K562 (cell line): ENCODE measurements around the gene PROK2. TPM values are rescaled to one million over a fixed set of nuclear protein-coding genes. Genes with fewer than 3 reads are reported as not detected.

ENCODE experiments used
- ATAC-seq: fragments of 200-7000 bp; cut with Tn5 transposase; 3 replicates; pipeline ENCODE4 v1.9.1; 2020; ENCODE audit warnings: moderate library complexity
- BruUV-seq: library from RNA; stranded (reverse); fragments of 400-500 nt; replicated peaks from 2 replicates; lab custom pipeline; 2021; lab: Mats Ljungman, UMichigan
- CTCF ChIA-PET: fragments of 300-600 bp; formaldehyde crosslinking; extraction: SDS; loops from one replicate; lab custom pipeline; 2021; ENCODE audit warnings: low intra/inter-chr PET ratio; lab: Yijun Ruan, JAX
- POLR2A ChIA-PET: fragments of 300-600, 350-650 bp; sonication (Branson Sonifier 250); formaldehyde crosslinking; extraction: SDS; loops from one replicate; lab custom pipeline; 2021; ENCODE audit warnings: antibody characterized with exemption, inconsistent platforms; lab: Yijun Ruan, JAX
- DNase-seq, 4 experiments: peaks; one replicate each; pipeline versions ENCODE4 v3.0.0 to v3.0.0-alpha.2; 2011 to 2018; ENCODE audit warnings: low spot score in 3 of 4, mixed read lengths in 3 of 4; ENCODE audit errors: extremely low read depth in 1 of 4
- FAIRE-seq: peaks from 2 replicates; lab custom pipeline; 2011; peaks lifted over from hg19 to GRCh38; lab: Jason Lieb, UNC
- H2AFZ ChIP-seq: 2 replicates; pipeline ENCODE4 v1.6.0; 2011; ENCODE audit warnings: low read depth, low read length, control low read depth, inconsistent platforms
- H3K27ac ChIP-seq: fragments of 200-600 bp; 3 replicates; pipeline ENCODE4 v1.8.0; 2011; ENCODE audit warnings: low read depth, mild to moderate bottlenecking, control low read depth, inconsistent platforms, low read length, moderate library complexity, mixed read lengths; ENCODE audit errors: extremely low read depth
- H3K27me3 ChIP-seq, 2 experiments: fragments of 300-600 bp in 1 of 2; 2 replicates in 1 of 2; 3 replicates in 1 of 2; pipeline versions ENCODE4 v1.6.0 to v1.8.0; 2011; ENCODE audit warnings: inconsistent platforms in 2 of 2, low read length in 2 of 2, mild to moderate bottlenecking in 1 of 2, mixed read lengths in 1 of 2, moderate library complexity in 1 of 2; ENCODE audit not compliant: control insufficient read depth in 2 of 2, insufficient read depth in 2 of 2
- H3K36me3 ChIP-seq: fragments of 300-600 bp; 3 replicates; pipeline ENCODE4 v1.8.0; 2011; ENCODE audit warnings: mild to moderate bottlenecking, low read length, inconsistent platforms; ENCODE audit not compliant: control insufficient read depth, insufficient read depth
- H3K4me1 ChIP-seq, 2 experiments: fragments of 200-600 bp in 1 of 2; replicated peaks in 1 of 2; 2 replicates in 1 of 2; 3 replicates in 1 of 2; pipeline versions ENCODE4 v1.5.1 to v1.8.0; 2011; ENCODE audit warnings: inconsistent platforms in 2 of 2, low read length in 2 of 2, mild to moderate bottlenecking in 1 of 2, mixed read lengths in 1 of 2, moderate library complexity in 1 of 2; ENCODE audit not compliant: control insufficient read depth in 2 of 2, insufficient read depth in 2 of 2
- H3K4me2 ChIP-seq: 2 replicates; pipeline ENCODE4 v1.6.1; 2011; ENCODE audit warnings: low read length, control low read depth, inconsistent platforms, mixed read lengths; ENCODE audit not compliant: insufficient read depth
- H3K4me3 ChIP-seq: fragments of 200-600 bp; sonication (generic), shearing (Covaris generic); 2 replicates; pipeline ENCODE4 v1.5.1; 2016; ENCODE audit warnings: control low read depth, inconsistent platforms
- H3K79me2 ChIP-seq: fragments of 200-600 bp; 3 replicates; pipeline ENCODE4 v1.8.0; 2011; ENCODE audit warnings: low read length, inconsistent platforms; ENCODE audit not compliant: control insufficient read depth, insufficient read depth
- H3K9ac ChIP-seq, 2 experiments: 2 replicates each; pipeline versions ENCODE4 v1.6.0 to v1.6.1; 2011; ENCODE audit warnings: low read depth in 2 of 2, low read length in 2 of 2, control low read depth in 1 of 2, inconsistent platforms in 1 of 2, mild to moderate bottlenecking in 1 of 2, mixed read lengths in 1 of 2; ENCODE audit not compliant: insufficient read depth in 1 of 2
- H3K9me1 ChIP-seq: one replicate; pipeline ENCODE4 v1.6.0; 2011; ENCODE audit warnings: inconsistent platforms, mild to moderate bottlenecking, low read length, moderate library complexity; ENCODE audit not compliant: control insufficient read depth, insufficient read depth
- H3K9me3 ChIP-seq: replicated peaks from 2 replicates; pipeline ENCODE4 v1.5.1; 2011; ENCODE audit warnings: low read depth, low read length, inconsistent platforms; ENCODE audit not compliant: control insufficient read depth, insufficient read depth
- H4K20me1 ChIP-seq: replicated peaks from 2 replicates; pipeline ENCODE4 v1.6.1; 2011; ENCODE audit warnings: low read length, inconsistent platforms, mixed read lengths; ENCODE audit not compliant: control insufficient read depth, insufficient read depth
- BCOR ChIP-seq: fragments of 450-650 bp; IDR thresholded peaks from 2 replicates; pipeline ENCODE4 v1.6.1; 2016
- CSDE1 ChIP-seq, 2 experiments: fragments of 450-650 bp; IDR thresholded peaks; 2 replicates each; pipeline ENCODE4 v1.6.1; 2016; ENCODE audit warnings: mild to moderate bottlenecking in 1 of 2
- CTBP1 ChIP-seq: fragments of 450-650 bp; IDR thresholded peaks from 2 replicates; pipeline ENCODE4 v1.6.1; 2016; ENCODE audit warnings: borderline replicate concordance
- HDAC2 ChIP-seq: fragments of 450-650 bp; IDR thresholded peaks from 2 replicates; pipeline ENCODE4 v1.6.1; 2016; ENCODE audit warnings: mild to moderate bottlenecking
- KDM1A ChIP-seq, 2 experiments: fragments of 450-650 bp; IDR thresholded peaks; 2 replicates each; pipeline ENCODE4 v1.6.1; 2016; ENCODE audit warnings: mild to moderate bottlenecking in 2 of 2
- LEF1 ChIP-seq: fragments of 450-650 bp; IDR thresholded peaks from 2 replicates; pipeline ENCODE4 v1.6.1; 2016; ENCODE audit warnings: mild to moderate bottlenecking
- MAFG ChIP-seq: fragments of 450-650 bp; conservative IDR thresholded peaks from 2 replicates; pipeline ENCODE4 v1.6.1; 2016; ENCODE audit warnings: missing genetic modification characterization, missing compliant biosample characterization
- MYNN ChIP-seq, 2 experiments: sonication (generic); formaldehyde crosslinking in 1 of 2; IDR thresholded peaks; 2 replicates each; pipeline versions ENCODE4 v1.5.0 to v1.6.1; 2016 to 2020; ENCODE audit warnings: antibody characterized with exemption in 1 of 2, missing genetic modification reagents in 1 of 2
- OTX1 ChIP-seq: fragments of 450-650 bp; formaldehyde crosslinking; IDR thresholded peaks from 2 replicates; pipeline ENCODE4 v1.4.0; 2022; ENCODE audit warnings: mild to moderate bottlenecking
- POLR2H ChIP-seq: IDR thresholded peaks from 2 replicates; pipeline ENCODE4 v1.6.1; 2016; ENCODE audit warnings: missing genetic modification characterization, low read depth, mild to moderate bottlenecking, control low read depth, missing compliant biosample characterization, moderate library complexity
- RBM25 ChIP-seq: fragments of 200-400 bp; formaldehyde crosslinking; IDR thresholded peaks from 2 replicates; pipeline ENCODE4 v1.6.1; 2018; ENCODE audit warnings: low read length, low read depth, moderate library complexity; ENCODE audit not compliant: severe bottlenecking
- RFX1 ChIP-seq: fragments of 450-650 bp; IDR thresholded peaks from 2 replicates; pipeline ENCODE4 v1.6.1; 2016; ENCODE audit warnings: mild to moderate bottlenecking, moderate library complexity
- SAP30 ChIP-seq: fragments of 200-600 bp; sonication (generic); IDR thresholded peaks from 2 replicates; pipeline ENCODE4 v1.6.1; 2012; ENCODE audit warnings: borderline replicate concordance, low read depth, mild to moderate bottlenecking, moderate library complexity, low read length, control low read depth, inconsistent platforms; ENCODE audit not compliant: insufficient read depth, poor library complexity, severe bottlenecking
- SMARCE1 ChIP-seq: fragments of 450-650 bp; IDR thresholded peaks from 2 replicates; pipeline ENCODE4 v1.7.1; 2016; ENCODE audit warnings: mild to moderate bottlenecking
- THRAP3 ChIP-seq: fragments of 450-650 bp; IDR thresholded peaks from 2 replicates; pipeline ENCODE4 v1.6.1; 2016; ENCODE audit warnings: mild to moderate bottlenecking, inconsistent platforms, borderline replicate concordance
- ZC3H4 ChIP-seq: sonication (generic); formaldehyde crosslinking; IDR thresholded peaks from 2 replicates; pipeline ENCODE4 v1.9.0; 2021; ENCODE audit warnings: missing genetic modification reagents, borderline replicate concordance
- ZFP36 ChIP-seq: fragments of 150-350 bp; IDR thresholded peaks from 2 replicates; pipeline ENCODE4 v1.6.1; 2018; ENCODE audit warnings: low read length, low read depth; ENCODE audit not compliant: partially characterized antibody
- ZNF184 ChIP-seq: sonication (generic); formaldehyde crosslinking; IDR thresholded peaks from 2 replicates; pipeline ENCODE4 v1.5.0; 2020; ENCODE audit warnings: missing genetic modification reagents
- ZNF217 ChIP-seq: sonication (generic); formaldehyde crosslinking; IDR thresholded peaks from 2 replicates; pipeline ENCODE4 v1.8.0; 2022; ENCODE audit warnings: mild to moderate bottlenecking, missing genetic modification reagents
- ZNF57 ChIP-seq: fragments of 450-650 bp; formaldehyde crosslinking; IDR thresholded peaks from 2 replicates; pipeline ENCODE4 v1.4.0; 2020; ENCODE audit warnings: mild to moderate bottlenecking, moderate library complexity
- WGBS: fragments of 100-300 bp; shearing (Covaris generic); methylation state at CpG from one replicate; pipeline ENCODE4 v1.1.6; 2016; ENCODE audit warnings: low coverage, mixed read lengths; ENCODE audit not compliant: insufficient coverage; ENCODE audit errors: missing lambda C conversion rate; 5-methylcytosine and 5-hydroxymethylcytosine counted together
- in situ Hi-C: fragments of 300-500 bp; cut with MboI; formaldehyde crosslinking; loops from 4 replicates; pipeline ENCODE4 v1.15.0; 2018; ENCODE audit warnings: inconsistent platforms, mixed read lengths
- intact Hi-C: fragments of 100-400 bp; cut with micrococcal nuclease; formaldehyde crosslinking; loops from 2 replicates; pipeline ENCODE4 v1.14.2; 2022
- polyA plus RNA-seq, 8 experiments: library from polyadenylated mRNA; depleted of rRNA in 4 of 8; stranded (reverse) in 5 of 8; unstranded in 3 of 8; fragments of >200 nt; fragmentation: Nextera tagmentation in 2 of 8; fragmentation: Illumina TruSeq in 1 of 8; extraction: Ambion mirVana in 2 of 8; extraction: Trizol in 1 of 8; gene quantifications; 2 replicates each; pipeline versions ENCODE4 v1.2.1 to v1.2.3, GENCODE V29; 2011 to 2014; ENCODE audit warnings: inconsistent platforms in 1 of 8, missing spikeins in 1 of 8
- total RNA-seq, 7 experiments: library from RNA; depleted of rRNA in 6 of 7; stranded (reverse); fragments of >200 nt in 6 of 7; fragmentation: Illumina TruSeq in 2 of 7; extraction: Trizol in 2 of 7; gene quantifications; 2 replicates each; pipeline versions ENCODE4 v1.2.1 to v1.2.3, GENCODE V29; 2011 to 2021; ENCODE audit warnings: low replicate concordance in 1 of 7
- TF ChIP-seq, protein P1 (sequence below): fragments of 450-650 bp; formaldehyde crosslinking; IDR thresholded peaks from 2 replicates; pipeline ENCODE4 v1.4.0; 2020; ENCODE audit warnings: mild to moderate bottlenecking, moderate library complexity

PROK2 gene
- total and polyA plus RNA-seq, 9 of the 15 experiments (the other 6 are each of a cell fraction or from before 2014, with no cell fraction given), result 0.07 to 0.13 TPM; not detected in 7

DNA sequence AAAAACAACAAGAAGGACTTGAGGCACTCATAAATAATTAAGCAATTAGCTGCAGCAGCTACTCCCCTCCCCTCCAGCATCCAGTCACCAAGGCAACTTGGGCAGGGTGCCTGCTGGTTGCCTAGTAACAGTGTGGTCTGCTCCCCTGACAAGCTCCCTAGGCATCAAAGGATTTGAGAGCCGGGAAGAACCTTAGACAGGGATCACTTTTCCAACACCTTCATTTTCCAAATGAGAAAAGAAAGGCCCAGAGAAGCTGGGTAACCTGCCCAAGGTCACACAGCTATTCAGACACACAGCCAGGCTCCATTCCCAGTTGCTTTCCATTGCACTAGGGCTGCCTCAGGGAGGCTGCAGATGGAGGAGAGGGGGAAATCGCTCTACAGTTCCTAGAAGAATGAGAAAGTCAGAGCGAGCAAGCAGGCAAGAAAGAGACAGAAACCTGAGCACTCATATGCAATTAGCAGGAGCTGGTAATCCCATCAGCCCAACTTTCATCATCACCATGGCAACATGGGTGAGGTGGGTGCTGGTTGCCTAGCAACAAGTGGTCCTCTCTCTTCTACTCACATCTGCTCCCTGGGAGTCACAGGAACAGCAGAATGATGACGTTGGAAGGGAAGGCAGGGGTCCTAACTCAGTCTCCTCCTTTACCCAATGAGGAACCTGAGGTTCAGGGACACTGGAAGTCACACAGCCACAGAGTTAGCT lies 56.2 kb downstream of the PROK2 start:
- no peak overlapping the region for H3K27ac ChIP-seq
- intact Hi-C loops (loop anchor here (2.0 kb wide), 1 partner anchor 130 kb away; no protein-coding TSS in a partner anchor), in situ Hi-C loops (no loop called here)
- ATAC-seq (no peak), DNase-seq (peak; percentile 30 to 65 (median 60)), FAIRE-seq (no peak)
- no peaks in the 10 kb centered on the region for H3K36me3 ChIP-seq
- H3K9ac ChIP-seq, result no peak overlapping the region
- H3K79me2 ChIP-seq, result no peaks in the 10 kb centered on the region
- no peaks in the 10 kb centered on the region for H4K20me1 ChIP-seq
- H3K4me3 ChIP-seq, result no peak overlapping the region
- ChIA-PET CTCF (interaction anchor here (1.3 kb wide), 1 partner anchor 130 kb away, joined by 8 read pairs; no protein-coding TSS in a partner anchor), POLR2A (interaction anchor here (0.6 kb wide), 1 partner anchor 124 kb away, joined by 3 read pairs; no protein-coding TSS in a partner anchor)
- H2AFZ ChIP-seq, result no peak overlapping the region
- H3K4me1 ChIP-seq, result peaks cover 0 to 11% of the 10 kb centered on the region in 2 experiments; a peak in 3 of 5 replicates
- peaks cover 3 to 12% of the 10 kb centered on the region in 2 experiments; a peak in 2 of 5 replicates for H3K27me3 ChIP-seq
- no peak overlapping the region for H3K4me2 ChIP-seq
- H3K9me1 ChIP-seq, result no peaks in the 10 kb centered on the region
- H3K9me3 ChIP-seq, result no peaks in the 10 kb centered on the region
- no TSS peak for BruUV-seq
- 0% methylated on average over 4 of the region's 4 CpGs for WGBS
- TF ChIP-seq ZNF217 (CRISPR knock-in tag), result no peak
- no peak for TF ChIP-seq POLR2H (tag)
- peak; percentile 14 for TF ChIP-seq RBM25
- TF ChIP-seq SMARCE1, result no peak
- TF ChIP-seq THRAP3, result no peak
- TF ChIP-seq ZNF184, result no peak
- TF ChIP-seq BCOR, result 0 out of 2 replicates have a peak, but pooled peaks have one; percentile 29
- TF ChIP-seq SAP30, result no peak
- TF ChIP-seq LEF1, result no peak
- TF ChIP-seq, protein P1, sequence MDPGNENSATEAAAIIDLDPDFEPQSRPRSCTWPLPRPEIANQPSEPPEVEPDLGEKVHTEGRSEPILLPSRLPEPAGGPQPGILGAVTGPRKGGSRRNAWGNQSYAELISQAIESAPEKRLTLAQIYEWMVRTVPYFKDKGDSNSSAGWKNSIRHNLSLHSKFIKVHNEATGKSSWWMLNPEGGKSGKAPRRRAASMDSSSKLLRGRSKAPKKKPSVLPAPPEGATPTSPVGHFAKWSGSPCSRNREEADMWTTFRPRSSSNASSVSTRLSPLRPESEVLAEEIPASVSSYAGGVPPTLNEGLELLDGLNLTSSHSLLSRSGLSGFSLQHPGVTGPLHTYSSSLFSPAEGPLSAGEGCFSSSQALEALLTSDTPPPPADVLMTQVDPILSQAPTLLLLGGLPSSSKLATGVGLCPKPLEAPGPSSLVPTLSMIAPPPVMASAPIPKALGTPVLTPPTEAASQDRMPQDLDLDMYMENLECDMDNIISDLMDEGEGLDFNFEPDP, result no peak
- no peak for TF ChIP-seq ZNF57 (CRISPR knock-in tag)
- TF ChIP-seq CTBP1, result peak; percentile 26; the same call in 1 of the 2 replicates
- TF ChIP-seq HDAC2, result peak; percentile 43; the same call in 1 of the 2 replicates
- no peak for TF ChIP-seq MAFG
- TF ChIP-seq CSDE1 (IDR thresholded peaks at IDR 0.05), result peak in 1 of 2 experiments; percentile 80; a peak in 2 of 4 replicates
- TF ChIP-seq ZC3H4, result no peak
- TF ChIP-seq RFX1, result peak; percentile 97
- peak; percentile 27 to 61; a peak in 2 of 4 replicates for TF ChIP-seq KDM1A (IDR thresholded peaks at IDR 0.05)
- peak; percentile 24; the same call in 1 of the 2 replicates for TF ChIP-seq MYNN (IDR thresholded peaks at IDR 0.05)
- TF ChIP-seq MYNN (CRISPR knock-in tag; IDR thresholded peaks at IDR 0.05), result no peak
- TF ChIP-seq OTX1 (CRISPR knock-in tag), result no peak
- peak; percentile 65 for TF ChIP-seq ZFP36
